ENCODE results near the gene GRIA4. TPM values are rescaled to one million over a fixed set of nuclear protein-coding genes. Genes with fewer than 3 reads are reported as not detected.

GRIA4 gene
- polyA plus RNA-seq, 3 donors: 0.19 to 0.26 TPM; not detected in 1

DNA sequence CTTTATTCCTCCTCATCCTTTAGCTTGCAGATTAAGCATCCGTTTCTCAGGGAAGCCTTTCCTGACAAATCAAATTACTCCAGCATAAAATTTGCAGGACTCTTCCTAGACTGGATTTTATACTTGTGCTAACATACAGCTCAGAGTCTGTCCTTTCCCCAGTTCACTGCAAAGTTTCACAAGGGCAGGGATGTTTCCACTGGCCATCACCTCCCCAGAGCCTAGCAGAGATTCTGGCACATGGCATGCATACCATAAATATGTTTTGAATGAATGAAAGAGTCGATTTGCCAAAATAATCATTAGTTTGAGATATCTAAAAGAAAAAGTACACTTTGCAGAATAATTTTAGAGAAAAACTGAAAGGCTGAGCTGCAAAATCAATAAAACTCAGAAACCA lies 401.6 kb downstream of the GRIA4 start:
- no peak overlapping the region for H3K27ac ChIP-seq (ENCODE audit: low read depth, low read length)
- 71 to 79% (median 76%) methylated on average over 2 of the region's 2 CpGs for WGBS, 3 donors

DNA sequence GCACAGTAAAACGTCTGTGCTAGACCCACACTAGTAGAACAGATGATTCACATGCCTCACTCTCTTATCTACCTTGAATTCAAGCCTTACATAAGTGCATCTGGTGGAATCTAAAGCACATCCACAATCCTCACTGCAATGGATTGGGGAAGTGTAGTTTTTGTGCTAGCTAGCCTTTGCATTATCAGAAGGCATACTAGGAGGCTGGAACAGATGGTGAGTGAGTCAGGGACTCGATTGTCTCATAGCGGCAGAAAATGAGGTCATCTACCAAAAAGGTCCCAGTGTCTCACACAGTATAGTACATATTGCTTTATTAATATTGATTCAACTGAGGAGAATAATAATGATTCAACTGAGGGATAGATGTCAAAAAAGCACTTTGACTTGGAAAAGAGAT lies 402.9 kb downstream of the GRIA4 start:
- H3K27ac ChIP-seq (ENCODE audit: low read depth, low read length): no peak overlapping the region
- 72 to 74% (median 74%) methylated on average over 3 of the region's 3 CpGs for WGBS, 3 donors

DNA sequence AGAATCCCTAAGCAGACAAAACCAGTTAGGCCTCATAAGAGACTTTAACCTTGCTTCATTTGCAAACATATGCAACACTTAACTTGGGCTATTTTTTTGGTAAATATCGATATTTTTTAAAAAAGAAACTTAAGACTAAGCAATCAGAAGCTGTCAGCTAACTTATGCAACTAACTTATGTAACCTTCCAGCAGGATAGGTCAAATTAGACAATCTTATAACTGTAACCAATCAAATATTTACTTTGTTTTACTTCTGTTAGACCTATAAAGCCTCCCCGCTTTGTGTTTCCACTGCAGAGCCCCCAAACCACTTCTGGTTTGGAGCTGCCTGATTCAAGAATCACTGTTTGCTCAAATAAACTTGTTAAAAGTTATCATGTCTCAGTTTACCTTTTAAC lies 404.2 kb downstream of the GRIA4 start:
- WGBS, 3 donors: 49 to 98% (median 97%) methylated on average over 2 of the region's 2 CpGs
- no peak overlapping the region for H3K27ac ChIP-seq (ENCODE audit: low read depth, low read length)

DNA sequence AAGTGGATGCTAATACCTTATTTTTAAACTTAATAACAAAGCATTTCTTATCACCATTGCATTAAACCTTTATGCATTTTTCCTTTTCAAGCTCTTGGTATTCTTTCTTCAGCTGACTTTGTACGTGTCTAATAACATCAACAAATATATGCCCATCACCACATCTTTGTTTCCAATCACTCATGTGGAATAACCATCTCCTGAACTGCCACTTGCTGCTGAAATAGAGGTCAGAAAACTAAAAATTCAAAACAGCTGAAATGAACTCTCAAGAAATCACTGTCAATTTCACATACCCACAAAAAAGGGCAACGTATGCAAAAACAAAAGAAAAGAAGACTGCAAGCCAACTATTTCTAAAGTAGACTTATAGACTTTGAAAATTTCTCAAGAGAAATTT lies 404.7 kb downstream of the GRIA4 start:
- 82 to 94% (median 92%) methylated on average over 2 of the region's 2 CpGs for WGBS, 3 donors
- no peak overlapping the region for H3K27ac ChIP-seq (ENCODE audit: low read depth, low read length)

DNA sequence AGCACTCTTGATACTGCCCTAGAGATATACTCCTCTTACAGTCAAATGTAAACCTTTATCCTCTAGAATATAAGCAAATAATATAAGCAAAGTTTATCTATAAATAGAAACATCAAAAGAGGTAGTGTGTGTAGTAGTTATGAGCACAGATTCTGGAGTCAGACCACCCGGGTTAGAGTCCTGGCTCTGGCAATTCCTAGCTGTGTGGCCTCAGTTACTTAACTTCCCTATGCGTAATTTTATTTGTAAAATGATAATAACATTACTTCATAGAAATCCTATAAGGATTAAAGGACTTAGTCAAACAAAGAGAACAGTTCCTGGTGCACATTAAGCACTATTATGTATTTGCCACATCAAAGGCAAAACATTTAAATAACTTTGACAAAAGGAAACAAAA lies 405.2 kb downstream of the GRIA4 start:
- 65 to 83% (median 83%) methylated on average over 2 of the region's 2 CpGs for WGBS, 3 donors
- no peak overlapping the region for H3K27ac ChIP-seq (ENCODE audit: low read depth, low read length)

DNA sequence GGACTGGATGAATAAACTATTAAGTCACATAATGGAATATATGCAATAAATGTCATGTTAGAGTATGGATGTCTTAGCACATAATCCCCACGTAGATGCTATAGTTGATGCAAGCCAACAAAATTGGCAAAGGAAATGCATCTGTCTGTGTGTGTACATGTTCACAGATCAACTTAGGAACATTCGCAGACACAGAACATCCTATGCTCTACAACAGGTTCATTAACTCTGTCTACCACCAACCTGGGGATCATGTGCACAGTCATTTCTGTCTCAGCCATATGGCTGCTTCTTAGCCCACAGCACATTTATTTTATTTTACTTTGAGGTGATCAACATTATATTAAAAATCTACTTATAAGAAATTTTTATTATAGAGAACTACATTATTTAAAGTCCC lies 407.2 kb downstream of the GRIA4 start:
- no peak overlapping the region for H3K27ac ChIP-seq (ENCODE audit: low read depth, low read length)
- WGBS, 3 donors: 89 to 92% (median 89%) methylated on average over 2 of the region's 2 CpGs

DNA sequence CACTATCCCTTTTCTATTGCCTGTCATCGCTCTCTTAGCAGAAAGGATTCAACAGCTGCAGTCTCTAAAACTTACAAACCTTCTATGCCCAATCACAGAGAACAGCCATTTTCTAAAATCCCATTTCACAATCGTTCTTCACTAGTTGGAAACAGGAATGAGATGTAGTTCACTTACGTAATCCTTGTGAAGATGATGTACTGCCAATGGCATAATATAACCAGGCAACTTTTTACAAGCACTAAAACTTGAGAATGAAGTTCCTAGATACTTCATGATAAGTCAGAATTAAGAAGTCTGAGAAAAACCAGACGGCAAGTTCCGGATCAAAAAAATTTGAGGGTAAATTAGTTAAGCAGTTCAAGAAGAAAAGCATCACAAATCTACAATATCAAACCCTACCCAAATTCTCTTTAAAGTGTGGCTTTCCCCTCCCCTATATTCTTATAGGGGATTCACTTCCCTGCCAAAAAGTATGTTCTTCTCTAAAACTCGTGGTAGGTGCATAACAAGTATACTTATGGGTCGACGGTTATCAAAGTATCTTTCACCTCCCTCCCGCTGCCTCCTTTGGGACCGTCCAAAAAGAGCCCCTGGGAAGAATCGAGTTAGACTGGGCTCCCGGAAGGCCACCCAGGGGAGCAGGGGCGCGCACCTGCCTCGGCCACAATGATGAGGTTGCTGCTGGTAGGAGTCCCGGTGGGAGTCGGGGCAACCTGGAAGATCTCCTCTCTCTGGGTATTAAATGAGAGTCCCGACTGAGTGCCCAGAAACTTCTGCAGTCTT lies 411.5 kb downstream of the GRIA4 start:
- H3K27ac ChIP-seq (ENCODE audit: low read depth, low read length): no peak overlapping the region
- WGBS, 3 donors: 15 to 16% (median 15%) methylated on average over 18 of the region's 18 CpGs

DNA sequence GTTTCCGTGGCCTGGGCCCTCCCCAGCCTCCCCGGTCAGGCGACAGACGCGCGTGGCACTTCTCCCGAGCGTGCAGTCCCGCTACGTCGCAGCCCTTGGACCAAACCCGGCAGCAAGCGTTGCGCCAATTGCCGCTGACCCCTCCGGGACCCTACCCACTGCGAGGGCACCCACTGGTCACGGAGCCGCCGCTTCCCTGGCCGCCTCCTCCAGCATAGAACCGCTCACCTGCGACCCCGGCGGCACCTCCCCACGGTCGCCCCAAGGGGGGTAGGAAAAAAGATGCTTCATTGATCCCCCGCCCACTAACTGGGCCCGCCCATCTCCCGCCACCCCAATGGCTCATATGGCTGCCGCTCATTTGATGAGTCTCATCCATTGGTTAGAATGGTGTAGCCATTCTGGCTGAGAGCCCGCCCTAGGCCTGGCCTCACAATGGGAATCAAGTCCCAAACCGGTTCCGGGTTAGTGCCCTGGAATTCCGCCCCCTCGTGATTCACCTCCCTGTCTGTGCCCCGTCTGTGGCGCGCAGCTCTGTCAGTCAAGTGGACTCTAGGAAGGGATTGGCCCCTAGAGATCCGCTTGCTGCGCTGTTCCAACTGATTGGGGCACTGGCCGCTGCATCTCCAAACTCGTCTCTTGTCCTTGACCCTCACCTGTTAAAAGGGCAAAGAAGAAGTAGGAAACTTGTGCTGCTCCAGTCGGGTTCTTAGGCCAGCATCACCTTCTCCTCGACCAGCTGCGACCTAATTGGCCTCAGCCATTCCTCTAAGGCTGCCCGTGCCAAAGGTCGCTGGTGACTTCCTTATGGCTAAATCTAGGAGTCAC lies 412.3 kb downstream of the GRIA4 start, which contains the start of gene MSANTD4:
Gene MSANTD4 (minus strand): TSS at position 274 of the 828 bp plus-strand sequence. CDS start 11,323 bp downstream, outside the sequence.
- WGBS, 3 donors: 1 to 2% (median 1%) methylated on average over 48 of the region's 48 CpGs
- no peak within 1 kb of the TSS for H3K27ac ChIP-seq (ENCODE audit: low read depth, low read length)

DNA sequence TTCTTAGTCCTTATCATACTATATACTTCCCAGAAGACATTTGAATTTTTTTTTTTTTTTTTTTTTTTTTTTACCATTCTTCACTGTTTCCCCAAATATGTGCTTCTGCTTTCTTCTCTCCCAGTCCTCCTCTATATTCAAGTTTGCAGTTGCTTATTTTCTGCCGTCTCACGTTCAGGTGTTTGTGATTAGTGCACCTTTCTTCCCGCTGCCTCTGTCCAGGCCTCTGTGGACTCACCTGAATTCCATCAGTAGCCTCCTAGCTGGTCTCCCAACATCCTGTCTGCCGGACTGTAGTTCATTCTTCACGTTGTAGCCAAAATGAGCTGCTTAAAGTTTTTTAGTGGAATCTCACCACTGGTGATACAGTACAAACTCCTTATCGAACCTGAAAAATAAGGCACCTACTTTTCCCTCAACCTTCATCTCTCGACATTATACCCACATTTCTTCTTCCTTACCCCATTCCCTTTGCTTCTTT lies 413.0 kb downstream of the GRIA4 start:
- 85 to 95% (median 94%) methylated on average over 7 of the region's 7 CpGs for WGBS, 3 donors
- H3K27ac ChIP-seq (ENCODE audit: low read depth, low read length): no peak overlapping the region

DNA sequence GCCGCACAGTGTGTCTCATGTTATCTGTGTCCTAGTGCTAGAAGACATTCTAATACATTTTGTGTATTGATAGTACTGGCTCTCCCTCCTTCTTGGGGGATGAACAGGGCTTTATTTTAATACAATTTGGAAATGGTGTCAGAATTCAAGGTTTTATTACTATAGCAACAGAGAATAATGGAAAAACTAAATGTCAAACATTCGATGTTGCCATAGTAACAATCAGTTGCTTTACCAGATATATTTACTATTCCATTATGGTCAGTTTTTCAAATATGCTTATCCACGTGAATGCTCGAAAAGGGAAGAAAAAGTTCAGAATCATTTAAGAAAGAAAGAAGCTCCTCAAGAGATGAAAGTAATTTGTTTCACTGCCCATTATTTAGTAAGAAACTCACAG lies 420.7 kb downstream of the GRIA4 start:
- no peak overlapping the region for H3K27ac ChIP-seq (ENCODE audit: low read depth, low read length)

DNA sequence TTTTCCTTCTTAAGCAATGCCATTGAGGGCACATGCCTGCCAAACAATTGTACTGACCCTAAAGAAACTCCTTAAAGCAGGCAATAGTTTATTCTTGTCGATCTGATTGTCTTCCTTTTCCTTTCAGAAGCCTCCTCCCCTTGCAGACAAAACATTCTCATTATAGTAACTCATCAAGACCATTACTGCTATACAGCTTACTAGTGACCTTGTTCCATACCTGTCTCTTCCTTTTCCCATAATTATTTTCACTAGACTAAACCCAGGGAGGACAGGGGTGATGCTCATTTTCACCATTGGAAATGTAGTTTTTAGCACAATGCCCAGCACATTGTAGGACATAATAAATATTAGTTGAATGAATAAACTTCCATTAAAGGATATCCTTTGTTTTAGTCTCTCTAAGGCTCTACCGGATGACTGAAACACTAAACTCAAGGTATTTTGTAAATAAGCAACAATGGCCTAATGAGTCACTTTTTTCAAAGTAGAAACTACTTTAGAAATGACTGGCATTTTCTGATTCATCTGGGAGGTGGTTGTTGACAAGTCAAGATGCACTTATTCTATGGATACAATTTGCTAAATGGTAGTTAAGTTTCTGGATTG lies 421.4 kb downstream of the GRIA4 start:
- WGBS, 3 donors: 40 to 82% (median 53%) methylated on average over 2 of the region's 2 CpGs
- H3K27ac ChIP-seq (ENCODE audit: low read depth, low read length): no peak overlapping the region

More for the DNA sequence above, 420.7 kb downstream of the GRIA4 start:
- 25 to 74% (median 57%) methylated on average over 4 of the region's 4 CpGs for WGBS, 3 donors
